ENCODE results near the gene SGCG.

The SGCG gene

DNA sequence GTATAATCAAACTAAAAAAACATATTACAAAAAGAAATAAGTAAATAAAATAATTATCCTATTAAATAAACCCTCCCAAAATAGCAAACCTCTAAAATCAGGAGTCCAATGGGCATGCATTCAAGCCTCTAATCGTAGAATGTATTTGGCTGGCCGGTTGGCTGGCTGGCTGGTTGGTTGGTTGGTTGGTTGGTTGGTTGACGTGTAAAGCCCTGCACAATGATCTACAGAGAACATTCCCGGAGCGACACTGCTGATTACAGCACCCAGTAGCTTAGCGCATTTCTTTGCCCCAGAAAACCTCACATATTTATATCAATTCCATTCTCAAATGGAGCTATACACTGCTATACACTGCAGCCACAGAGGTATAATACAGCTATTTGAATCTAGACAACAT lies 187.1 kb downstream of the SGCG start:
- POLR2A ChIA-PET (ENCODE audit: low non-redundant PET), result no interaction called here
- CTCF ChIA-PET, result no interaction called here

DNA sequence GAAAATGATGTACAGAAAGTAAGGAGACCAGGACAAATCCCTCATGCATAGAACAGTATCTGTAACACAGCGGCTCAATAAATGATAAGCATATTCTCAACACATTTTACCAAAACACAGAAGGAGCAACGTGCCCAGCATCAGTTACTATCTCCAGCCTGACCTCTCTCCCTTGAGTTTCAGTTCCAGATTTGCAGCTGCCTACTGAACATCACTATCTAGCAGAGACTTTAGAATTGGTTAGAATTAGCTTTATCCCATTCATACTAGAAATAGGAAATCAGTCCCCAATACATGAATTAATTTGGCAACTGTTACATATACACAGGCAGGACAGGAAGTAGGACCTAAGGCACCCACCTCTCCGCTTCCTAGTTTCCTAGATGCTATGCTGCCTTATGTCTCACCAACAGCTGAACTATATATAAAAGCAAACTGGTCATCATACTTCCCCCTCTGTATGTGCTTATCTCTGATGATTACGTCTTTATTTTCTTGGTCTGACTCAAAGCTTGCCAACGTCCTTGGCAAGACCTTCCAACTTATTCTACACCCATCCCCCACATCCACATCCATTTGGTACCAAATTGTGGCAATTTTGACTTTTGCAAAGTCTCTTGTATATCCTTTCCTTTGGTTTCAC lies 191.6 kb downstream of the SGCG start:
- H3K27ac ChIP-seq, result no peak overlapping the region
- no peak for DNase-seq (ENCODE audit: low spot score)
- no peak for TF ChIP-seq CTCF (conservative IDR thresholded peaks at IDR 0.05; ENCODE audit: low read depth)
- ChIA-PET POLR2A (ENCODE audit: low non-redundant PET) (no interaction called here), CTCF (no interaction called here)

More for the DNA sequence above, 187.1 kb downstream of the SGCG start:
- H3K27ac ChIP-seq, result no peak overlapping the region
- TF ChIP-seq CTCF (conservative IDR thresholded peaks at IDR 0.05; ENCODE audit: low read depth), result no peak
- no peak for DNase-seq (ENCODE audit: low spot score)
